ENCODE measurements around the gene CLDN12. TPM values are rescaled to one million over a fixed set of nuclear protein-coding genes. Genes with fewer than 3 reads are reported as not detected.
A peak's percentile ranks its signal among the peaks of the same experiment; 100 is the strongest.

The CLDN12 gene
- polyA plus RNA-seq, 1 of the 3 experiments (the other 2 are of a cell fraction), result 65.7 TPM

GRCh38 chr7:90403174-90404113 is at the start of gene CLDN12 (continued):
- TF ChIP-seq GATA2 (CRISPR knock-in tag; IDR thresholded peaks at IDR 0.05) (peak; percentile 3; the same call in 1 of the 2 replicates), ELF1 (IDR thresholded peaks at IDR 0.05) (peak; percentile 90), RCOR1 (IDR thresholded peaks at IDR 0.05; ENCODE audit: low read length) (peak; percentile 38), FOXM1 (IDR thresholded peaks at IDR 0.05; ENCODE audit: low read depth) (peak; percentile 69; the same call in 1 of the 2 replicates), USF2 (IDR thresholded peaks at IDR 0.05; ENCODE audit: borderline replicate concordance, low read depth, low read length) (no peak), EP300 (IDR thresholded peaks at IDR 0.05; ENCODE audit: borderline replicate concordance in 1 of 2, low read depth in 1 of 2, low read length in 1 of 2) (peak; percentile 22 to 32; a peak in 2 of 4 replicates), YY1 (IDR thresholded peaks at IDR 0.05; ENCODE audit: low read depth) (peak; percentile 59; the same call in 1 of the 2 replicates), RAD21 (IDR thresholded peaks at IDR 0.05; ENCODE audit: low read length) (peak; percentile 8; the same call in 1 of the 2 replicates), SIN3A (IDR thresholded peaks at IDR 0.05; ENCODE audit: borderline replicate concordance, low read depth, low read length) (peak; percentile 90), TCF12 (IDR thresholded peaks at IDR 0.05) (peak; percentile 52), RFX5 (IDR thresholded peaks at IDR 0.05; ENCODE audit: low read length) (peak; percentile 81), JUND (IDR thresholded peaks at IDR 0.05) (no peak; the same call in 1 of the 2 replicates), EZH2phosphoT487 (IDR thresholded peaks at IDR 0.05; ENCODE audit: borderline replicate concordance, low read depth) (no peak), MEF2A (IDR thresholded peaks at IDR 0.05; ENCODE audit: borderline replicate concordance, low read depth) (peak; percentile 84; the same call in 1 of the 2 replicates), RXRA (IDR thresholded peaks at IDR 0.05; ENCODE audit: borderline replicate concordance, low read depth) (no peak; the same call in 1 of the 2 replicates)

- ChIA-PET CTCF (interaction anchor here (0.6 to 0.9 kb wide), 2 partner anchors 41 to 229 kb away, joined by 3 read pairs; partner anchors contain the start of gene STEAP1), POLR2A (no interaction called here)
- Histone ChIP-seq H3K27me3 (ENCODE audit: insufficient read depth) (no peaks in the 10 kb centered on the region), H3K4me1 (ENCODE audit: control insufficient read depth in 1 of 2, insufficient read depth in 2 of 2, low read depth in 1 of 2, low read length in 1 of 2) (peaks cover 0 to 24% of the 10 kb centered on the region in 2 experiments; a peak in 3 of 4 replicates), H2AFZ (ENCODE audit: low read depth) (no peak overlapping the region), H3K9me2 (no peaks in the 10 kb centered on the region), H3K27ac (ENCODE audit: low read depth in 2 of 2, low read length in 1 of 2) (peak overlapping the region; percentile 53 to 95; a peak in 3 of 4 replicates), H3K4me3 (ENCODE audit: low read depth in 2 of 2, low read length in 1 of 2) (peak overlapping the region in 1 of 2 experiments; percentile 7; a peak in 1 of 4 replicates), H3K4me2 (peak overlapping the region; percentile 67), H3F3A (replicated peaks; ENCODE audit: insufficient read depth) (peaks cover 54% of the 10 kb centered on the region), H3K79me2 (ENCODE audit: insufficient read depth) (peaks cover 19% of the 10 kb centered on the region), H4K20me1 (ENCODE audit: insufficient read depth) (no peaks in the 10 kb centered on the region), H3K9ac (peak overlapping the region; percentile 64; the same call in 1 of the 2 replicates), H3K36me3 (replicated peaks in 1 of 2; ENCODE audit: control insufficient read depth in 1 of 2, insufficient read depth in 2 of 2, low read length in 1 of 2) (peaks cover 64 to 74% of the 10 kb centered on the region in 2 experiments), H3K9me3 (peaks cover 12% of the 10 kb centered on the region; the same call in 1 of the 2 replicates)
- DNase-seq, result no peak
- 11% methylated on average over 1 of the region's 1 CpG for WGBS (ENCODE audit: low lambda C conversion rate)
- TF ChIP-seq POLR2AphosphoS5 (IDR thresholded peaks at IDR 0.05; ENCODE audit: low read depth, low read length) (peak; percentile 12; the same call in 1 of the 2 replicates), TCF12 (IDR thresholded peaks at IDR 0.05) (peak; percentile 70; the same call in 1 of the 2 replicates), MXI1 (IDR thresholded peaks at IDR 0.05; ENCODE audit: low read depth, low read length) (no peak), EP300 (IDR thresholded peaks at IDR 0.05; ENCODE audit: borderline replicate concordance in 1 of 2, low read depth in 1 of 2, low read length in 1 of 2) (peak in 1 of 2 experiments; percentile 72; a peak in 1 of 4 replicates), MAX (IDR thresholded peaks at IDR 0.05; ENCODE audit: low read depth) (no peak), FOSL2 (IDR thresholded peaks at IDR 0.05; ENCODE audit: borderline replicate concordance, low read depth) (peak; percentile 82), USF1 (IDR thresholded peaks at IDR 0.05; ENCODE audit: borderline replicate concordance, low read depth) (no peak), YY1 (IDR thresholded peaks at IDR 0.05; ENCODE audit: low read depth) (no peak), CHD2 (IDR thresholded peaks at IDR 0.05; ENCODE audit: low read length, partially characterized antibody) (no peak), REST (IDR thresholded peaks at IDR 0.05; ENCODE audit: low read depth, low read length) (no peak), TAF1 (IDR thresholded peaks at IDR 0.05; ENCODE audit: borderline replicate concordance, low read depth, low read length) (no peak), JUND (IDR thresholded peaks at IDR 0.05) (peak; percentile 76), FOXM1 (IDR thresholded peaks at IDR 0.05; ENCODE audit: low read depth) (no peak; the same call in 1 of the 2 replicates), FOXJ3 (CRISPR knock-in tag; IDR thresholded peaks at IDR 0.05) (no peak), GATA2 (CRISPR knock-in tag; IDR thresholded peaks at IDR 0.05) (no peak), GABPA (IDR thresholded peaks at IDR 0.05; ENCODE audit: low read depth) (no peak)
These were observed 19.8 kb upstream of the CLDN12 start for GRCh38 chr7:90383422-90383821.

Data from SK-N-SH (cell line).